Measurements from ENCODE around the gene DIPK2B.

The DIPK2B gene

DNA sequence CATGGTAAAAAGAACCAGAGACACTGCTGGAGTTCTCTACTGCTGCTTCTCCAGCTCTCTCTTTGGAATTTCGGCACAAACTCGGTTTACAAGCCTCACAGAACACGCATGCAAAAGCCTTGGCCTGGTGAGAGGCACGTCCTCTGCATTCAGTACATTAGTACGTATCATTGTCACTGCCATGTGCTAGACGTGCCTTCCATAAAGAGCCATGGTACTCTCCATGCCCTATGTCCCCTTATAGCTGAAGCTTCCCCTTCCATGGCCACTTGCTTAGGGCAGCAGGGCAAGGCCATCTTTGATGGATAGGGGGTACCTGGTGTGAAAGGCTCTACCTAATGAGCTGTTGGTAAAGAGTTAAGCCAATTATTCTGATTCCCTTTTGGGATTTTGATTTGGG is 35.0 kb downstream of the DIPK2B start:
- TF ChIP-seq, protein P1, sequence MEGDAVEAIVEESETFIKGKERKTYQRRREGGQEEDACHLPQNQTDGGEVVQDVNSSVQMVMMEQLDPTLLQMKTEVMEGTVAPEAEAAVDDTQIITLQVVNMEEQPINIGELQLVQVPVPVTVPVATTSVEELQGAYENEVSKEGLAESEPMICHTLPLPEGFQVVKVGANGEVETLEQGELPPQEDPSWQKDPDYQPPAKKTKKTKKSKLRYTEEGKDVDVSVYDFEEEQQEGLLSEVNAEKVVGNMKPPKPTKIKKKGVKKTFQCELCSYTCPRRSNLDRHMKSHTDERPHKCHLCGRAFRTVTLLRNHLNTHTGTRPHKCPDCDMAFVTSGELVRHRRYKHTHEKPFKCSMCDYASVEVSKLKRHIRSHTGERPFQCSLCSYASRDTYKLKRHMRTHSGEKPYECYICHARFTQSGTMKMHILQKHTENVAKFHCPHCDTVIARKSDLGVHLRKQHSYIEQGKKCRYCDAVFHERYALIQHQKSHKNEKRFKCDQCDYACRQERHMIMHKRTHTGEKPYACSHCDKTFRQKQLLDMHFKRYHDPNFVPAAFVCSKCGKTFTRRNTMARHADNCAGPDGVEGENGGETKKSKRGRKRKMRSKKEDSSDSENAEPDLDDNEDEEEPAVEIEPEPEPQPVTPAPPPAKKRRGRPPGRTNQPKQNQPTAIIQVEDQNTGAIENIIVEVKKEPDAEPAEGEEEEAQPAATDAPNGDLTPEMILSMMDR (conservative IDR thresholded peaks at IDR 0.05; ENCODE audit: control insufficient read depth, insufficient read depth, low read depth, low read length) = no peak
- DNase-seq (ENCODE audit: low read depth) = no peak
- no peak overlapping the region for H3K4me3 ChIP-seq (ENCODE audit: control insufficient read depth, low read depth, low read length)

DNA sequence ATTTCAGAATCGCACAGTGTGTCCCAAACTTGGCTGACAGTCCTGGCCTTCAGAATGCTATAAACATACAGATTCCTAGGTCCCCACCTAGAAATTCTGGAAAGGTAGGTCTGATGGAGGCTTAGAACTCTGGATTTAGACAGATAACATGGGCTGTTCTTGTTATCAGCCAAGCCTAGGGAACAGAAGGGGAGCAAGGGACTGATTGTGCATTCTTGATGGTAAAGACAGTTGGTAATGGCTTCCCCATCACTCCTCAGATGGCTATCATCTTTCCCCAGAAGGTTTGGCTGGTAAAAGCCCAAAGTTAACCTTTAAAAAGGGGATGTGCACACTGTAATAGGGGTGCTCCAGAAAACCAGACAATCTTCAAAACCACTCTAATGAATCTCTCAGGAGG is 35.7 kb downstream of the DIPK2B start:
- DNase-seq (ENCODE audit: low read depth) = no peak
- H3K4me3 ChIP-seq (ENCODE audit: control insufficient read depth, low read depth, low read length) = no peak overlapping the region
- TF ChIP-seq, protein P1 (conservative IDR thresholded peaks at IDR 0.05; ENCODE audit: control insufficient read depth, insufficient read depth, low read depth, low read length) = no peak

DNA sequence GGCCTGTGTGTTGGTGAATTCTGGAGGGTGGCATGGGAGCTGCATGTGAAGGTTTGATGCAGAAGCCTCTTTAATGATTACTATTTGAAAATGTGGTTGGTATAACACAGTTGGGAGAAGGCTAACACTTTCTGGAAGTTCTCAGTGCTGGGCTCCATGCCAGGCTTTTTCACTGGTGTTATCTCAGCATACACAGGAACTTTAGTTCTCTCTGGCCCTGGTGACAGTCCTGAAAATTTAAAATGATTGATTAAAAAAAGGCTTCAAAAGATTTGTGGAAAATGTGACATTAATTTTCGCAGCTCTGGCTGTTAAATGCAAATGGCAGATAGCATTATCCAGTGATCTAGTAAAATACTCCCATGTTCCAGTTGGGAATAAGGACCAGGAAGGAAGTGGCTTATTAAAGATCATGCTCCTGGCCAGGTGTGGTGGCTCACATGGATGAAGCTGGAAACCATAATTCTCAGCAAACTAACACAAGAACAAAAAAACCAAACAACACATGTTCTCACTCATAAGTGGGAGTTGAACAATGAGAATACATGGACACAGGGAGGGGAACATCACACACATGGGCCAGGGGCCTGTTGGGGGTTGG is 36.6 kb downstream of the DIPK2B start:
- TF ChIP-seq, protein P1 (conservative IDR thresholded peaks at IDR 0.05; ENCODE audit: control insufficient read depth, insufficient read depth, low read depth, low read length) = no peak
- DNase-seq (ENCODE audit: low read depth) = no peak
- H3K4me3 ChIP-seq (ENCODE audit: control insufficient read depth, low read depth, low read length) = no peak overlapping the region

DNA sequence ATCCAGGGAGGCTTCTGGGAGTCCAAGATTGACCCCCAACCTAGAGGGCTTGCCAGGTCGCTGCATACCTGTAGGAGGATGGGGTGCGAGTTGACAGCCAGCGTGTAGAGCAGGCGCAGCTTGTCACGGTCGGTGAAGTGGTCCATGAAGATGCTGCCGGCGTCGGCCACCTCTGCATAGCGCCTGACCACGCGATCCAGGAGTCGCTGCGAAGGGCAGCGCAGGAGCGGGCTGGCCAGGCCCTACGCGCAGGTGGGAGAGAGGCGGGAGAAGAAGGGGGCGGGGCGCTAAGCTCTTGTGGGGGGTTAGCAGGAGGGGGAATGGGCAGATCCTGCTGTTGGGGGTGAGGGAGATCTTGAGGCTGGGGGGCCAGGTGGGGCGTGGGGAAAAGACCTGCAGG is 43.0 kb downstream of the DIPK2B start:
- no peak overlapping the region for H3K4me3 ChIP-seq (ENCODE audit: control insufficient read depth, low read depth, low read length)
- no peak for DNase-seq (ENCODE audit: low read depth)
- TF ChIP-seq, protein P1 (conservative IDR thresholded peaks at IDR 0.05; ENCODE audit: control insufficient read depth, insufficient read depth, low read depth, low read length) = no peak

DNA sequence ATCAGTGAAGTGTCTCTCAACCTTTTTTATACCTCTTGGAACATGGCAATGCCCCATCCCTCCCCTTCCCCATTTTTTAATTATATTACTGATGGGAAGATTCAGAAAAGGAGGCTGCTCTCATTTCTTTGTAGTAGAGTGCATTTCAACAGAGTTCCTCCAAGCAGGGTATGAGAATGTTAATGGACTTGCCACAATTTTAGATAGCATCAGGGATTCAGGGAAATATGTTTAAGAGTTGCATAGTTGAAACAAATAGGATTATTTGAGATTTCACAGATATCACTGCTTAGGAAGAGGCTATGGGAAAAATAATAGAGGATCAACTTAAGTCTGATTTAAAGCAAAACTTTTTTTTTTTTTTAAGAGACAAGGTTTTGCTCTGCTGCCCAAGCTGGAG is 46.2 kb downstream of the DIPK2B start:
- no peak overlapping the region for H3K4me3 ChIP-seq (ENCODE audit: control insufficient read depth, low read depth, low read length)
- TF ChIP-seq, protein P1 (conservative IDR thresholded peaks at IDR 0.05; ENCODE audit: control insufficient read depth, insufficient read depth, low read depth, low read length) = no peak
- DNase-seq (ENCODE audit: low read depth) = no peak

DNA sequence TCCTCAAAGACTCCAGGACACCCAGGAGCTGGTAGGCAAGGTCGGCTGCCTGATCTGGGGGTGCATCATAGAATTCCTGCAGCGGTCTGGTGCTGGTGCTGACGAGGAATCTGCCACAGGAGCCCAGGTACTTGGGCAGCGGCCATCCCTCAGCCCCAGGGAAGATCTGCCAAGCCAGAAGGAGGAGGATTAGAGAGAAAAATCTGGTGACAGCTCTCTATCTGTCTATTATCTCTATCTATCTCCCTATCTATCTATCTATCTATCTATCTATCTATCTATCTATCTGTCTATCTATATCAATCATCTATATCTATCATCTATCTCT is 46.7 kb downstream of the DIPK2B start:
- no peak for DNase-seq (ENCODE audit: low read depth)
- TF ChIP-seq, protein P1 (conservative IDR thresholded peaks at IDR 0.05; ENCODE audit: control insufficient read depth, insufficient read depth, low read depth, low read length) = no peak
- no peak overlapping the region for H3K4me3 ChIP-seq (ENCODE audit: control insufficient read depth, low read depth, low read length)

All from fibroblast of mammary gland (primary cell).